ENCODE data around the gene PA2G4.

Gene PA2G4

GRCh38 chr12:56086608-56087007 is 17.8 kb upstream of the PA2G4 start:
- TF ChIP-seq, protein P1, sequence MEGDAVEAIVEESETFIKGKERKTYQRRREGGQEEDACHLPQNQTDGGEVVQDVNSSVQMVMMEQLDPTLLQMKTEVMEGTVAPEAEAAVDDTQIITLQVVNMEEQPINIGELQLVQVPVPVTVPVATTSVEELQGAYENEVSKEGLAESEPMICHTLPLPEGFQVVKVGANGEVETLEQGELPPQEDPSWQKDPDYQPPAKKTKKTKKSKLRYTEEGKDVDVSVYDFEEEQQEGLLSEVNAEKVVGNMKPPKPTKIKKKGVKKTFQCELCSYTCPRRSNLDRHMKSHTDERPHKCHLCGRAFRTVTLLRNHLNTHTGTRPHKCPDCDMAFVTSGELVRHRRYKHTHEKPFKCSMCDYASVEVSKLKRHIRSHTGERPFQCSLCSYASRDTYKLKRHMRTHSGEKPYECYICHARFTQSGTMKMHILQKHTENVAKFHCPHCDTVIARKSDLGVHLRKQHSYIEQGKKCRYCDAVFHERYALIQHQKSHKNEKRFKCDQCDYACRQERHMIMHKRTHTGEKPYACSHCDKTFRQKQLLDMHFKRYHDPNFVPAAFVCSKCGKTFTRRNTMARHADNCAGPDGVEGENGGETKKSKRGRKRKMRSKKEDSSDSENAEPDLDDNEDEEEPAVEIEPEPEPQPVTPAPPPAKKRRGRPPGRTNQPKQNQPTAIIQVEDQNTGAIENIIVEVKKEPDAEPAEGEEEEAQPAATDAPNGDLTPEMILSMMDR (IDR thresholded peaks at IDR 0.05), result no peak

GRCh38 chr12:56087220-56087619 is 17.1 kb upstream of the PA2G4 start:
- TF ChIP-seq, protein P1 (IDR thresholded peaks at IDR 0.05), result no peak

DNA sequence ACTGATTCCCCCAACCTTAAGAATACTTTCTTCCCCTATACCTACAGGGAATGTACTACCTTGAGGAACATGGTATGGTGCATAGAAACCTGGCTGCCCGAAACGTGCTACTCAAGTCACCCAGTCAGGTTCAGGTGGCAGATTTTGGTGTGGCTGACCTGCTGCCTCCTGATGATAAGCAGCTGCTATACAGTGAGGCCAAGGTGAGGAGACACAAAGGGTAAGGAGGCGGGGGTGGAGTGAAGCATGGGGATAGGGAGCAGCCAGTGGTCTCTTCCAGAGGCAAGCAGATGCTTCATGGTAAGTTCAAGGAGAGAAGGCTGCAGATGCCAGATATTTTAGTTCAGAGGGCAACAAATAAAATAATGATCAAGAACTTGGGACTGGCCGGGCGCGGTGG is 6.6 kb upstream of the PA2G4 start:
- TF ChIP-seq, protein P1 (IDR thresholded peaks at IDR 0.05), result no peak

DNA sequence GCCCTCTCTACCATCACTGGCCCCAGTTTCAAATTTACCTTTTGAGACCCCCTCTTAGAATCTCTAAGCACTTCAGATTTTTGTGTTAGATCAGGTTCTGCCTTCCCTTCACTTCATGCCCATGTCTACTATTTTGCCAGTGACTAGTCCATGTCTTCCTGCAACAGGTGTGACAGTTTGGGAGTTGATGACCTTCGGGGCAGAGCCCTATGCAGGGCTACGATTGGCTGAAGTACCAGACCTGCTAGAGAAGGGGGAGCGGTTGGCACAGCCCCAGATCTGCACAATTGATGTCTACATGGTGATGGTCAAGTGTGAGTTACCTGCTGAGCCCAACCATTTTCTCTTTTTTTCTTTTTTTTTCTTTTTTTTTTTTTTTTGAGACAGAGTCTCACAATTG is 5.8 kb upstream of the PA2G4 start:
- TF ChIP-seq, protein P1 (IDR thresholded peaks at IDR 0.05), result no peak

GRCh38 chr12:56099787-56100186 is 4.6 kb upstream of the PA2G4 start:
- TF ChIP-seq, protein P1 (IDR thresholded peaks at IDR 0.05), result no peak

DNA sequence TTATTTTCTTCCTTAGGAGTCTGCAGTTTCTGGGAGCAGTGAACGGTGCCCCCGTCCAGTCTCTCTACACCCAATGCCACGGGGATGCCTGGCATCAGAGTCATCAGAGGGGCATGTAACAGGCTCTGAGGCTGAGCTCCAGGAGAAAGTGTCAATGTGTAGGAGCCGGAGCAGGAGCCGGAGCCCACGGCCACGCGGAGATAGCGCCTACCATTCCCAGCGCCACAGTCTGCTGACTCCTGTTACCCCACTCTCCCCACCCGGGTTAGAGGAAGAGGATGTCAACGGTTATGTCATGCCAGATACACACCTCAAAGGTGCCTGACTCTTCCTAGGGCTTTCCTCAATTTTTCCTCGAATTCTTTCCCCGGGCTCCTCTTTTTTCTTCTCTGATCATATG is 3.3 kb upstream of the PA2G4 start:
- TF ChIP-seq, protein P1 (IDR thresholded peaks at IDR 0.05), result no peak

DNA sequence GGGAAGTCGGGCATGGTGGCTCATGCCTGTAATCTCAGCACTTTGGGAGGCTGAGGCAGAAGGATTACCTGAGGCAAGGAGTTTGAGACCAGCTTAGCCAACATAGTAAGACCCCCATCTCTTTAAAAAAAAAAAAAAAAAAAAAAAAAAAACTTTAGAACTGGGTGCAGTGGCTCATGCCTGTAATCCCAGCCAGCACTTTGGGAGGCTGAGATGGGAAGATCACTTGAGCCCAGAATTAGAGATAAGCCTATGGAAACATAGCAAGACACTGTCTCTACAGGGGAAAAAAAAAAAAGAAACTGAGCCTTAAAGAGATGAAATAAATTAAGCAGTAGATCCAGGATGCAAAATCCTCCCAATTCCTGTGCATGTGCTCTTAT is 1.7 kb upstream of the PA2G4 start:
- TF ChIP-seq, protein P1 (IDR thresholded peaks at IDR 0.05), result no peak

- TF ChIP-seq, protein P1 (IDR thresholded peaks at IDR 0.05), result no peak
Measured at GRCh38 chr12:56103066-56103711, 1.2 kb upstream of the PA2G4 start.
